Left ventricle myocardium inferior (tissue), 1 donor: ENCODE data around the gene SINHCAF. TPM values are rescaled to one million over a fixed set of nuclear protein-coding genes. Genes with fewer than 3 reads are reported as not detected.

Source experiments
- DNase-seq: peaks from one replicate; pipeline ENCODE4 v3.0.0-alpha.2; 2020
- H3K27ac ChIP-seq: fragments of 200-600 bp; replicated peaks from 2 replicates; pipeline ENCODE4 v1.8.0; 2021
- H3K27me3 ChIP-seq: fragments of 200-600 bp; 2 replicates; pipeline ENCODE4 v1.8.0; 2021; ENCODE audit warnings: low read depth
- H3K36me3 ChIP-seq: fragments of 200-600 bp; 2 replicates; pipeline ENCODE4 v1.8.0; 2021
- H3K4me1 ChIP-seq: fragments of 200-600 bp; 2 replicates; pipeline ENCODE4 v1.8.0; 2021
- H3K4me3 ChIP-seq: fragments of 200-600 bp; 2 replicates; pipeline ENCODE4 v1.8.0; 2021; ENCODE audit warnings: mild to moderate bottlenecking, moderate library complexity
- H3K9me3 ChIP-seq: fragments of 200-600 bp; replicated peaks from 2 replicates; pipeline ENCODE4 v1.8.0; 2021
- CTCF ChIP-seq: fragments of 200-600 bp; IDR thresholded peaks from 2 replicates; pipeline ENCODE4 v1.8.0; 2021; ENCODE audit warnings: antibody characterized with exemption, mild to moderate bottlenecking, borderline replicate concordance
- intact Hi-C: fragments of 100-400 bp; cut with micrococcal nuclease; formaldehyde crosslinking; loops from one replicate; pipeline ENCODE4 v1.11.0; 2022
- total RNA-seq: library from RNA; stranded (reverse); fragmentation: NEBNext Ultra II Directional; extraction: Animal tissue kit (Norgen Biotek cat#: 25700); gene quantifications from one replicate; pipeline ENCODE4 v1.2.1, GENCODE V29; 2021
- donor health status: DM: no; HTN: yes; CAD: no; lungs with severe emphysema.

Gene SINHCAF
- total RNA-seq, 1 donor from 2014 or later, result 6.6 TPM

GRCh38 chr12:31322801-31323207, 3.1 kb downstream of the SINHCAF start:
- Histone ChIP-seq H3K27ac (no peak overlapping the region), H3K4me3 (peak overlapping the region; percentile 88), H3K9me3 (no peaks in the 10 kb centered on the region), H3K4me1 (peaks cover 52% of the 10 kb centered on the region), H3K27me3 (no peaks in the 10 kb centered on the region), H3K36me3 (no peaks in the 10 kb centered on the region)
- no peak for TF ChIP-seq CTCF
- no peak for DNase-seq
- intact Hi-C loops, result no loop called here

- H3K36me3 ChIP-seq, result no peaks in the 10 kb centered on the region
- no peaks in the 10 kb centered on the region for H3K9me3 ChIP-seq
- no peak overlapping the region for H3K4me3 ChIP-seq
- peaks cover 55% of the 10 kb centered on the region for H3K4me1 ChIP-seq
- DNase-seq, result no peak
- TF ChIP-seq CTCF, result no peak
- no peaks in the 10 kb centered on the region for H3K27me3 ChIP-seq
- no peak overlapping the region for H3K27ac ChIP-seq
- intact Hi-C loops, result no loop called here
Measured at GRCh38 chr12:31321897-31322228, 4.1 kb downstream of the SINHCAF start.

GRCh38 chr12:31321186-31321896, 4.6 kb downstream of the SINHCAF start:
- DNase-seq, result no peak
- H3K27me3 ChIP-seq, result no peaks in the 10 kb centered on the region
- TF ChIP-seq CTCF, result no peak
- H3K36me3 ChIP-seq, result no peaks in the 10 kb centered on the region
- no peak overlapping the region for H3K4me3 ChIP-seq
- no peaks in the 10 kb centered on the region for H3K9me3 ChIP-seq
- intact Hi-C loops, result no loop called here
- peaks cover 51% of the 10 kb centered on the region for H3K4me1 ChIP-seq
- no peak overlapping the region for H3K27ac ChIP-seq

- Histone ChIP-seq H3K27me3 (no peaks in the 10 kb centered on the region), H3K4me1 (peaks cover 28% of the 10 kb centered on the region), H3K36me3 (no peaks in the 10 kb centered on the region), H3K27ac (no peak overlapping the region), H3K4me3 (no peak overlapping the region), H3K9me3 (no peaks in the 10 kb centered on the region)
- no peak for DNase-seq
- intact Hi-C loops, result no loop called here
- TF ChIP-seq CTCF, result no peak
Measured at GRCh38 chr12:31318657-31319269, 7.2 kb downstream of the SINHCAF start.

GRCh38 chr12:31317471-31318395, 8.2 kb downstream of the SINHCAF start:
- H3K36me3 ChIP-seq, result no peaks in the 10 kb centered on the region
- no peak for TF ChIP-seq CTCF
- H3K4me1 ChIP-seq, result peaks cover 18% of the 10 kb centered on the region
- intact Hi-C loops, result no loop called here
- no peak for DNase-seq
- H3K27me3 ChIP-seq, result no peaks in the 10 kb centered on the region
- peak overlapping the region; percentile 38 for H3K27ac ChIP-seq
- H3K9me3 ChIP-seq, result no peaks in the 10 kb centered on the region
- peak overlapping the region; percentile 58 for H3K4me3 ChIP-seq
